Suppressor macrophage treated with lipopolysaccharide for 4 hours (primary cell): ENCODE measurements around the gene MAGEA4.
"Not testable (repeated sequence)": the region's sequence is repeated elsewhere in the genome, so short reads cannot be mapped to it uniquely, and the experiment has no call there.

Source experiments
- DNase-seq: peaks from one replicate; pipeline ENCODE4 v3.0.0-alpha.2; 2020

MAGEA4 gene, protein sequence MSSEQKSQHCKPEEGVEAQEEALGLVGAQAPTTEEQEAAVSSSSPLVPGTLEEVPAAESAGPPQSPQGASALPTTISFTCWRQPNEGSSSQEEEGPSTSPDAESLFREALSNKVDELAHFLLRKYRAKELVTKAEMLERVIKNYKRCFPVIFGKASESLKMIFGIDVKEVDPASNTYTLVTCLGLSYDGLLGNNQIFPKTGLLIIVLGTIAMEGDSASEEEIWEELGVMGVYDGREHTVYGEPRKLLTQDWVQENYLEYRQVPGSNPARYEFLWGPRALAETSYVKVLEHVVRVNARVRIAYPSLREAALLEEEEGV

GRCh38 chrX:151912780-151913179, at the start of gene MAGEA4:
Gene MAGEA4 (plus strand): TSS chrX:151912889. CDS start chrX:151923665, 10,776 bp downstream.
- DNase-seq: no peak

- no peak for DNase-seq
Observed at GRCh38 chrX:151870602-151871001, 42.1 kb upstream of the MAGEA4 start.

DNA sequence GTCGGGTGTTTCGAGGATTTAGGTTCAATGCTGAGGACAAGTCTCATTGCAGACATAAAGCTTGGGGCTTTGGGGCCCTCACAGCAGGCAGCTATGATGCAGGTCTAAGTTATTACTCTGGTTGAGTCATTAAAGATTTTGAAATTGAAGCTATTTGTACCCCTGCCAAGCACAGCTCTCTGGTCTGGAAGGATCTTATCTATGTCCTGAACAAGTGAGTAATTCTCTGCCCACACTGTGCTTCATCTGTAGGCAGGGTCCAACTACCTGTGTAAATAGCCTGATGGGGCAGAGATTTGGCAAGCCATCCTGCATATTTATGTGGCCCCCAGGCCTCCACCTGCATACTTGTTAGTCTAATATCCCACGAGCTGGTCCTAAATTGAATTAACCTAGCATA, 41.4 kb upstream of the MAGEA4 start:
- no peak for DNase-seq

DNA sequence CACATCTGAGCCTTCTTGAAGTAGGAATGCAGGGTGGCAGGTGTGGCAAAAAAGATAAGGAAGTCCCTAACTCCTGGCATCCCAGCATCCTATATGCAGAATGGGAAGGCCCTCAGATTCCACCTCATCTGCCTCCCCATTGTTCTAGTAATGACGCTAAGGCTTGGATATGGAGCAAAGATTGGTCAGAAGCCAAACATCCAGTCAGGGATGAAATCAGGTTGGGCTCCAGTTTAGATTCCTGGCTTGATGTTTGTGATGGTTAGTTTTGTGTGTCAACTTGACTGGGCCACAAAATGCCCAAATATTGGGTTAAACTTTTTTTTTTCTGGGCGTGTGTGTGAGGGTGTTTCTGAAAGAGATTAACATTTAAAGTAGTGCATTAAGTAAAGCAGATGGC, 39.6 kb upstream of the MAGEA4 start:
- no peak for DNase-seq

DNA sequence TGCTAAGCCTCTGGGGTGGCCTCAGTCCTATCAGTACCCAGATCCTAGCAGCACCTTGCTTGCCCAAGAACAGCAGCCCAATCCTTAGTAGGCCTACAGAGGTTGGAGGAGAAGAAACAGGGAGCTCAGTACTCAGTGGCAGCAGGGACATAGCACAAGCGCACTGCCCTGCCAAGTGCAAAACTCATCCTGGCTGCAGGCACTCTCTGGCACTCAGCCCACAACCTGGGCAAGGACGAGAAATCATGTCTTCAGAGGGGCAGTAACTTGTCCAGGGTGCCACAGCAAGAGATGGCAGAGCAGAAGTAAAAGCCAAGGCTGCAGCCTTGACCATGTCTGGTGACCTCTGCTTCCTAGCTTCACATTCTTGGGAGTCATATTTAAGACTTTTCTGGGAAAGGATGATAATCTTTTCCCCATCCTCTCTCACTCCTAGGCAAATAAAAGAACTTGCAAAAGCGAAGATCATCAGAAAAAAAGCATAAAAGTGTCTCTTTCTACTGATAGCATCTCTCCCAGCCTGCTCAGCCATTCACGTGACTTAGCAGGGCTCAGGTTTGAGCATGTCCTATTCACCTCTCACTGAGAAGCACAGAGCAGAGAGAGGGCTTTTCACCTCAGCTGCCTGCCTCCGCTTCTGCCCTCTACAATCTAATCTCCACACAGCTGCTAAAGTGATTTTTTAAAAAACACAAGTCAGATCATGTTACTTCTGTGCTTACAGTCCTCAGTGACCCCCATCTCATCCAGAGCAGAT, 37.2 kb upstream of the MAGEA4 start:
- no peak for DNase-seq

GRCh38 chrX:151878574-151878973, 34.1 kb upstream of the MAGEA4 start:
- DNase-seq: no peak

- DNase-seq: no peak
Observed at GRCh38 chrX:151879856-151880255, 32.8 kb upstream of the MAGEA4 start.

GRCh38 chrX:151880895-151881294, 31.8 kb upstream of the MAGEA4 start:
- no peak for DNase-seq

- no peak for DNase-seq
Observed at GRCh38 chrX:151889421-151889820, 23.3 kb upstream of the MAGEA4 start.

- DNase-seq: no peak
Observed at GRCh38 chrX:151896734-151897474, 15.8 kb upstream of the MAGEA4 start.

DNA sequence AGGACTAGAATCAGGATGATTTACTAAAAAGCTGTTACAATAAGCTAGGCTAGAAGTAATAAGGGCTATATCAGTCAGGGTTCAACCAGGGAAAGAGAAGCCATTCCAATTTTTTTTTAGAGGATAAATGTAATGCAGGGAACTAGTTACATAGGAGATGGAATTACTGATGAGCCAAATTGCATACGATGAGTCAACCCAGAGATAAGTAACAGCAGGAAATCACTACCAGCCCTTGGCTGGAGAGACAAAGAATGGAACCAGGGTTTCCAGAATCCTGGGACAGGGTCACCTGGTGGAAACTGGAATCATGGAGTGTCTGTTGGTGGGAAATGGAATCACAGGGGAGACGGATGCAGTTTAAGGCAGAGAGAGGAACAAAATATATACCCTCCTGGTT, 13.1 kb upstream of the MAGEA4 start:
- no peak for DNase-seq

- no peak for DNase-seq
Observed at GRCh38 chrX:151901826-151902225, 10.9 kb upstream of the MAGEA4 start.

DNA sequence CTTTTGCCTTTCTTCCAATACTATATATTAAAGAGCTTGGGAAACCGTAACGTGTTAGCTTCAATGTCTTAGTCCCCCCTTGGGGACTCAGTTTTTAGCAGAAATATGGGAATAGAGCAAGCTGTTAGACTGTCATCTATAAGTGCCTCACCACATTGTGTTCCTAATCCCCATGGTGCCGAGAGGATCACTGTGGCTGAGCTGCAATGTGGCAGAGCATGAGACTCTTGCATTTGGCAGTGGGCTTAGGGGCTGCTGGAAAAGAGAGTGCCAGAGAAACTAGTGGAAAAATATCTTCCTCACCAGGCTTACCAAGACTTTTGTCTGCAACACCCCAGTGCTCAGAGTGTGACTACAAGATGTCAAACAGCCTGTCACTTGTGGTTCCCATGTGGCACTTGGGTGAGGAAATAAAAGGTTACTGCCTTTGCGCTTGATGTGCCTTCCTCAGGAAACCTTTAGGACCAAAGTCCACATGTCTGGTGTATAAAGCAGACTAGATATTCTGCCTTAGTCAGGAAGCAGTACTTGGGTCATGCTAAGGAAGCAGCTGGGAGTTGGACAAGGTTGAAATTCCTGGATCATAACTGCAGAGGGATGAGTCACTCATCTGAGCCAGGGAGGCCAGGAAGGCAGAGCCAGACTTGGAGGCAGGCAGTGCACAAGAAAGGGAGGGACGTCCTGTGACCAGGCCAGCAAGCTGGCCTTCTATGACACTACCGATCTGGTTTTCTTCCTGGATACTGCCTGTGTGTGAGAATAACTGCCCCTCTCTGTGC, 9.7 kb upstream of the MAGEA4 start:
- no peak for DNase-seq

GRCh38 chrX:151904989-151905388, 7.7 kb upstream of the MAGEA4 start:
- DNase-seq: no peak

DNA sequence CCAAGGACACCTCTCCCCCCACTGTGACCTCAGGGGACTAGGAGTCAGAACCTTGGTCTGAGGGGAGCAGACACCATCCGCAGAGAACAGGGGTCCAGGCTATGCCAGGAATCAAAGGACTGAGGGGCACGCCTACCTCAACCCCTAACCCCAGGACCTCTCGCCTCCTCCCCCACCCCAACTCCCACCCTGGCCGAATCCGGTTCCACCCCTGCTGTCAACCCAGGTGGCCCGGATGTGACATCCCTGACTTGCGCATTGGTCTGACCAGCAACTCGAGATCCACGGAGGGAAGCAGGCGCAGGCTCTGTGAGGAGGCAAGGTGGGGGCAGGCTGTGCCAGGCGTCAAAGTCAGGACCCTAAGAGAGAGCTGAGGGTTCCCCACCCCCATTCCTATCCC, 468 bp upstream of the MAGEA4 start:
- no peak for DNase-seq

DNA sequence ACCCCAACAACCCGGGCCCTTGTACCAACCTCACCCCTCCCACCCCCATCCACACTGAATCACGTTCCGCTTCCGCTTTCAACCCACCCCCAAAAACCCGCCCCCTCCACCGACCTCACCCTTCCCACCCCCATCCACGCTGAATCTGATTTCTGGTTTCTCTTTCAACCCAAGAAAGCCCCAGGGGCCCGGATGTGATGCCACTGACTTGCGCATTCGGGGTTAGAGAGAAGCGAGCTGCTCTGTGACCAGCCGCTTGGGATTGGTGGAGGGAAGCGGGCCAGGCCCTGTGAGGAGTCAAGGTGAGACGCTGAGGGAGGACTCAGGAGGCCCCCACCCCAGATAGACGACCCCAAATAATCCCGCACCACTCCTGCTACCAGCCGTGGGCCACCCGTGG, 6.0 kb downstream of the MAGEA4 start:
- DNase-seq: not testable (repeated sequence)

- no peak for DNase-seq
Observed at GRCh38 chrX:151919610-151920009, 6.9 kb downstream of the MAGEA4 start.

- no peak for DNase-seq
Observed at GRCh38 chrX:151920101-151920500, 7.4 kb downstream of the MAGEA4 start.

DNA sequence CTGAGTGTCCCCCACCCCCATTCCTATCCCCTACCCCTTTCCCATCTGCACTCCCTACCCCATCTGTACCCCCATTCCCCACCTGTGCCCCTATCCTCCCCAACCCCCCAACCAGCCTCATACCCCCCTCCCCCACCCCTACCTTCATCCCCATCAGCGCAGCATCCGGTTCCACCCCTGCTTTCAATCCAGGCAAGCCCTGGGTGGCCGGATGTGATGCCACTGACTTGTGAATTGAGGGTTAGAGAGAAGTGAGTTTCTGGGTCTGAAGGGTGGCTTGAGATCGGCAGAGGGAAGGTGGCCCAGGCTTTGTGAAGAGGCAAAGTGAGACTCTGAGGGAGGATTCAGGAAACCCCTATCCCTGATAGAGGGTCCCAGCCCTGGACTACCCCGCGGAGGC, 7.8 kb downstream of the MAGEA4 start:
- no peak for DNase-seq

DNA sequence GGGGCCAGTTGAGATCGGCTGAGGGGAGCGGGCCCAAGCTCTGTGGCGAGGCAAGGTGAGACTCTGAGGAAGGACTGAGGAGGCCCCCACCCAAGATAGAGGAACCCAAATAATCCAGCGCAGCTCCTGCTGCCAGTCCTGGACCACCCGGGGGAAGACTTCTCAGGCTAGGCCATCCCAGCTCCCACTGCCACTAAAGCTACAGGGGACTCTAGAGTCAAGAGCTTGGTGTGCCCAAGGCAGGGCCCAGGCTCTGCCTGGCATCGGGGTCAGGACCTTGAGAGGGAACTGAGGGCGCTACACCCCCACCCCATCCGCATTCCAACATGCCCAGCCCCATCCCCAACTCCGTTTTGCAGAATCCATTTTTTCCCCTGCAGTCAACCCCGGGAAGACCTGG, 8.6 kb downstream of the MAGEA4 start:
- DNase-seq: no peak

GRCh38 chrX:151921866-151922265, 9.2 kb downstream of the MAGEA4 start:
- no peak for DNase-seq

DNA sequence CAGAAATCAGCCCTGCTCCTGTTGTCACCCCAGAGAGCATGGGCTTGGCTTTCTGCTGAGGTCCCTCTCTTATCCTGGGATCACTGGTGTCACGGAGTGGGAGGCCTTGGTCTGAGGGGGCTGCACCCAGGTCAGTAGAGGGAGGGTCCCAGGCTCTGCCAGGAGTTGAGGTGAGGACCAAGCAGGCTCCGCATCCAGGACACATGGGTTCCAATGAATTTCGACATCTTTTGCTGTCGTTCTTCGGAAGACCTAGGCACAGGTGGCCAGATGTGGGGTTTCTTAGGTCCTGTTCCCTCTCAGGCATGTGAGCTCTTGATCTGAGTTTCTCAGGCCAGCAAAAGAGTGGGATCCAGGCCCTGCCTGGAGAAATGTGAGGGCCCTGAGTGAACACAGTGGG, 10.0 kb downstream of the MAGEA4 start:
- DNase-seq: no peak

- no peak for DNase-seq
Observed at GRCh38 chrX:151923648-151924047, 11.0 kb downstream of the MAGEA4 start.
